Daoy (cell line): ENCODE measurements around the gene FBXL16. TPM values are rescaled to one million over a fixed set of nuclear protein-coding genes. Genes with fewer than 3 reads are reported as not detected.
A peak's percentile ranks its signal among the peaks of the same experiment; 100 is the strongest.

Experiments used
- DNase-seq: peaks from one replicate; pipeline ENCODE4 v3.0.0-alpha.2; 2015; ENCODE audit warnings: low read depth
- total RNA-seq: library from RNA; depleted of rRNA; stranded (reverse); fragments of >200 nt; shearing (Covaris generic); gene quantifications from 2 replicates; pipeline ENCODE4 v1.2.3, GENCODE V29; 2014

Gene FBXL16
- total RNA-seq, 1 experiment from 2014 or later = 0.51 TPM

DNA sequence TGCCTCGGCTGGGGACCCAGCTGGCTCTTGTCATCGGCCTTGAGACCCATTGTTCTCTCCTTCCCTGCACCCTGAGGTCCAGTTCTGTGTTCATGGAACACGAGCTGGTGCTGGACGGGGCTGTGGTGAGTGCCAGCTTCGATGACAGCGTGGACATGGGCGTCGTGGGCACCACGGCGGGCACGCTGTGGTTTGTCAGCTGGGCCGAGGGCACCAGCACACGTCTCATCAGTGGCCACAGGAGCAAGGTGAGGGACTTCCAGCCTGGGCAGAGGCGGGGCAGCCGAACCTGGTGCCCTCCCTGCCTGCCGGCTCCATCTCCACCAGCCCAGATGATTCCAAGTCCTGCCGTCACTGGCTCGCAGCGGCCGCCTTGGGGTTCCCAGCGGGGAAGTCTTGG lies 43.0 kb downstream of the FBXL16 start:
- no peak for DNase-seq

GRCh38 chr16:662095-662494 lies 43.5 kb downstream of the FBXL16 start:
- no peak for DNase-seq

- DNase-seq = no peak
Observed at GRCh38 chr16:661184-661821, 44.3 kb downstream of the FBXL16 start.

GRCh38 chr16:660459-661183 lies 45.0 kb downstream of the FBXL16 start:
- DNase-seq = peak; percentile 80

DNA sequence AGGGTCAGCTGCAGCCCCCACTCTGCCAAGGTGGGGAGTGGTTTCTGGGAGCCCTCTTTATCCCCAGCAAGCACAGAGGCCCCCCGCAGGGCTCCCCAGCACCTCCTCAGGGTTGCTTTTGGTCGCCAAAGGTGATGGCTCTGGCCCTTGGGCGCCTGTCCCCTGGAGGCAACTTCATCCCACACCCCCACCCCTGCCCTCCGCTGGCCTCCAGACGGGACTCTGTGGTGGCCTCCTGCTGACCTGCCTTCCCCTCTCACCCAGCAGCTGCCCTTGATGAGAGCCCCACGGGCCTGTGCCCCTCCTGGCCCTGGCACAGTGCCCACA lies 45.5 kb downstream of the FBXL16 start:
- no peak for DNase-seq

GRCh38 chr16:659618-660017 lies 46.0 kb downstream of the FBXL16 start:
- DNase-seq = no peak

DNA sequence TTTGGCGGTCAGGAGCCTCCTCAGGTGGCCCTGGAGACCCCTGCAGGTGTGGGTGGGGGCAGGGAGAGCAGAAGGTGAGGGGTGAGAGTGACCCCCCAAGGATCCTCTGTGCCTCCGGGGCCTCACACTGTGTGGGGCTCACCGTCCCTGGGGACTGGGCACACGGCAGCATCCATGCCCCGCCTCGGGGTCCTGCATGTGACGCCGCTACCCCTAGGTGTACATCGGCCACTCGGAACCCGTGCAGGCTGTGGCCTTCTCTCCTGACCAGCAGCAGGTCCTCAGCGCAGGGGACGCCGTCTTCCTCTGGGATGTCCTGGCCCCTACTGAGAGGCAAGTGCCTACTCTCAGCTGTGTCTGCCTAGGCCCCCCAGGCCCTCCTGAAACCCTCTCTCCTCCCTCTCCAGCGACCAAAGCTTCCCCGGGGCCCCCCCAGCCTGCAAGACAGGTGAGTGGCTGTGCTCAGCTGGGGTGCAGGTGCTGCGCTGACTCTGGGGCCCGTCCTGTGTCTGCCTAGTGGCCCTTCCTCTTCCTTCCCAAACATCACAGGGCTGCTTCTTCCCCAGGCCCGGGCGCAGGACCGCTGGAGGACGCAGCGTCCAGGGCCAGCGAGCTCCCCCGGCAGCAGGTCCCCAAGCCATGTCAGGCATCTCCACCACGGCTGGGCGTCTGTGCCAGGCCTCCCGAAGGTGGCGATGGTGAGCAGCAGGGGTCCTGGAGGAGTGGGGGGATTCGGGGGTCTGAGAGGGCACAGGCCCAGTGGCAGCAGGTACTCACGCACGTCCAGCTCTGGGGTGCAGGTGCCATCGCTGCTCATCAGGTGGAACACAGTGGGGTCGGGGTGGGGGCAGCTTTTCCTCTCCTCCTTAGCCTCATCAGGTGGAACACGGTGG lies 46.7 kb downstream of the FBXL16 start:
- DNase-seq = no peak

- DNase-seq = no peak
Observed at GRCh38 chr16:657487-657886, 48.1 kb downstream of the FBXL16 start.

DNA sequence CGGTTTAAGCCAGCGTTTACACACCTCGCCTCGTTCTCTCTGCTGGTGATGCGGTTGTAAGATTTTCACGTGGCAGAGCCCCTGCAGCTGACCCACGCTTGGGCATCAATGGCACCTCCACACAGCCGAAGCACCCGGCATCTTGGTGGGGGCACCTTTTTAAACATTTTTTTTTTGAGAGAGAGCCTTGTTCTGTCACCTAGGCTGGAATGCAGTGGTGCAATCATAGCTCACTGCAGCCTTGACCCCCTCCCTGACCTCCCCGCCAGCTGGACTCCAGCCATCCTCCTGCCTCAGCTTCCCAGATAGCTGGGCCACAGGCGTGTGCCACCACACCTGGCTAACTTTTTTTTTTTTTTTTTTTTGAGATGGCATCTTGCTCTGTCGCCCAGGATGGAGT lies 51.6 kb downstream of the FBXL16 start:
- DNase-seq = no peak

DNA sequence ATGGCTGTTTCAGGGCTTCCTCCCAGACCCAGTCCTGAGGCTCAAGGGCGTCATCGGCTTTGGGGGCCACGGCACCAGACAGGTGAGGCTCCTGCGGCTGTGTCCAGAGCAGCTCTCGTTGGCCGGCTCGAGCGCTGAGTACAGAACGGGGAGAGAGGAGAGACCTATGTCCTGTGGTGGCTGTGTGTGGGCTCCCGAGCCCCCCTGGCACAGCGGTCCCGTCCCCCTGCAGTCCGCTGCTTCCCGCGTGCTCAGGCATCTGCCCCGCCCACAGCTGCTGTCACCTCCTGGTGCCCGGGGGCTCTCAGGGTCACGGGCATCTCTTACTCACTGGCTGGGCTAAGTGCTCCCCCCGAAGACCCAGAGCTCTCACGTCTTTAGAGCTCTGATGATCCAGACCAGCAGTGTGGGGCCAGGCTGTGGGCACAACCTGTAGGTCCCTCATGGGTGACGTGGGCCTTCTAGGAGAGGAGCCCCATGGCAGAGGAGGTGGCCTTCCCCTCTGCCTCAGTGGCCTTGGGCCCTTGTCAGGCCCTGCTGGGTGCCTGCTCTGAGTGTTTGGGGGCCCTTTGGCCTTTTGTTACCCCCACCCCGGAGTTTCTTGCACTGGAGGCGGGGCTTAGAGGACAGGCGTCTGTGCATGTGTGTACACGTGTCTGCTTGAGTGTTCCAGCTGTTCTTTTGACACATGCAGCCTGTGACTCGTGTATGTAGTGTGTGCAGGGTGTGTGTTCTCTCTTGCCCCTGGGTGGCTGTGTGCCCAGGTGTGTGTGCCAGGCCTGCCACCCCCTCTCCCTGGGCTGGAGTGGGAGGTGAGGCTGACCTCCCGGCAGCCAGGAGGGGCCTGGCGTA lies 52.9 kb downstream of the FBXL16 start:
- DNase-seq = no peak

DNA sequence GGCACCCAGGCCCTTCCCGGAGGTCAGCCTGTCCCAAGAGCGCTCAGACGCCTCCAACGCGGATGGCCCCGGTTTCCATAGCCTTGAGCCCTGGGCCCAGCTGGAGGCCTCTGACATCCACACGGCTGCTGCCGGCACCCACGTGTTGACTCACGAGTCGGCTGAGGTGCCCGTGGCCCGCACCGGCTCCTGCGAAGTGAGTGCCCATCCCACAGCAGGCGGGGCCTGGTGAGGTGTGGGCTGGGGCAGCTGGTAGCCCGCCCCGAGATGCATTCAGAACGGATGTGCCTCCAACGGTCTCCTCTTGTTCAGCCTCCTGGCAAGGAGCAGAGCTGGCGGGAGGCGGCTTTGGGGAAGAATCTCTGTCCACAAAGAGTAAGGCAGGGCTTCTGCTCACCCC lies 53.8 kb downstream of the FBXL16 start:
- DNase-seq = no peak

DNA sequence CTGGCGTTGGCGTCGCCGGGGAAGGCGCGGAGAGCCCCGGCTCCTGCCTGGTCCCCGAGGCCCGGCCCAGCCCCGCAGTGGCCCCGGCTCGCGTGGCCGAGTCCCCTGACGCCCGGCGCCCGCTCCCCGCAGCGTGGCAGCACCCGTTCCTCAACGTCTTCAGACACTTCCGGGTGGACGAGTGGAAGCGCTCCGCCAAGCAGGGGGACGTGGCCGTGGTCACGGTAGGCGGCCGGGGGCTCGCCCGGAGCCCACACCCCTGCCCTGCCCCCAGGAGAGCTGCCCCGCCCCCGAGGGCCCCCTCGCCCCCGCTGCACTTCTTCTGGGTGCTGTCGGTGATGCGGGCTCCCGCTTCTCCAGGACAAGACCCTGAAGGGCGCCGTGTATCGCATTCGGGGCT lies 56.0 kb downstream of the FBXL16 start:
- DNase-seq = no peak

GRCh38 chr16:648781-649589 lies 56.6 kb downstream of the FBXL16 start, which contains the start of gene WDR90:
TSS of gene WDR90 (plus strand) at chr16:649365. CDS start at chr16:649417, 52 bp downstream.
- DNase-seq = peak; percentile 92

DNA sequence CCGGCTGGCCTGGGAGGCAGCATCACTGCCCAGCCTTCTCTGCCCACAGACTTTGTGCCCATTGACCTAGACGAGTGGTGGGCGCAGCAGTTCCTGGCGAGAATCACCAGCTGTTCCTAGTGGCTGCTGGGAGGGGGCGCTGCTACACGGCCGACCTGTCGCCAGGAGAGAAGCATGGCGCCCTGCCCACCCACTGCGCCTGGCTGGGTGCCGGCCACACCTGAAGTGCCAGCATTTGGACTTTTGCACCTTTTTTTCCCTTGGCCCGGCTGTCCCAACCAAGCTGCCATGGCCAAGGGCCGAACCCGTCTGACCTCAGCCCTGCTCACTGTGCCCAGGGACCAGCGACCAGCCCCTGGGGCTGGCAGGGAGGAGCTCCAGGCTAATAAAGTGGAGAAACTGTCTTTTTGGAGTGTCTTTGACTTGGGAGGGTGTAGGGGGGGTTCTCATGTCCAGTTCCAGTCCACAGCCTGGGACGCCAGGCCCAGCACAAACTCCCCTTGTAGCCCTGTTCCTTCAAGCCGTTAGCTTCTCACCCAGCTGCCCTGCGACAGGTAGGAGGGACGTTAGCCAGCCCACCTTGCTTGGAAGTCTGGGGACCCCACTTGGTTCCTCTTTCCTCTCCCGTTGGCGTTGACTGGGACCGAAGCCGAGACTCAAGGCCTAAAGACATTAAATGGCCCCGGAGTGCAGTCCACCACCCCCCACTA lies 57.4 kb downstream of the FBXL16 start:
- no peak for DNase-seq

DNA sequence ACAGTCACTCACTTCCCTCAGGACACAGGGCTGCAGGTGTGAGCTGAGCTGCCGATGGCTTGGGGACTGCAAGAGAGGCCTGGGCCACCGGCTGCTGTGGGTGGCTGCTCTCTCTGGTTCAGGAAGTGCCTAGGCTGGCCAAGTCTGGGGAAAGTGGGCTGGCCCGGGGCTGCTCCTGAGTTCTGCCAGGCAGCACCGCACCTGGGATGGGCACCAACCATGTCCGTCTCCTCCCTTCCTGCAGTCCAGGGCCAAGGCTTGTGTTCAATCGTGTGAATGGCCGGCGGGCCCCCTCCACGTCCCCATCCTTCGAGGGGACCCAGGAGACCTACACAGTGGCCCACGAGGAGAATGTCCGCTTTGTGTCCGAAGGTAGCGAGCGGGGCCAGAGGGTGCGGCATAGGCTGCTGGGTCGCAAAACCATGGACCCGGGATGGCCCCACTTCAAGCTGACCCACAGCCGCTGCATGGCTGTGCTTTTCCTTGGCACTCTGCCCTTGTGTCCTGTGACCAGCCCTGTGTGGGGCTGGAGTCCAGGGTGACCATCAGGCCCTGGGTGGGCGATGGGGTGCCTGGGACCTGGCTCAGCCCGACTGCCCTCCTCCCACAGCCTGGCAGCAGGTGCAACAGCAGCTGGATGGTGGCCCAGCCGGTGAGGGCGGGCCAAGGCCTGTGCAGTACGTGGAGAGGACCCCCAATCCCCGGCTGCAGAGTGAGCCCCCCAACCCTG lies 58.3 kb downstream of the FBXL16 start:
- DNase-seq = no peak

- no peak for DNase-seq
Observed at GRCh38 chr16:646679-647172, 58.9 kb downstream of the FBXL16 start.

DNA sequence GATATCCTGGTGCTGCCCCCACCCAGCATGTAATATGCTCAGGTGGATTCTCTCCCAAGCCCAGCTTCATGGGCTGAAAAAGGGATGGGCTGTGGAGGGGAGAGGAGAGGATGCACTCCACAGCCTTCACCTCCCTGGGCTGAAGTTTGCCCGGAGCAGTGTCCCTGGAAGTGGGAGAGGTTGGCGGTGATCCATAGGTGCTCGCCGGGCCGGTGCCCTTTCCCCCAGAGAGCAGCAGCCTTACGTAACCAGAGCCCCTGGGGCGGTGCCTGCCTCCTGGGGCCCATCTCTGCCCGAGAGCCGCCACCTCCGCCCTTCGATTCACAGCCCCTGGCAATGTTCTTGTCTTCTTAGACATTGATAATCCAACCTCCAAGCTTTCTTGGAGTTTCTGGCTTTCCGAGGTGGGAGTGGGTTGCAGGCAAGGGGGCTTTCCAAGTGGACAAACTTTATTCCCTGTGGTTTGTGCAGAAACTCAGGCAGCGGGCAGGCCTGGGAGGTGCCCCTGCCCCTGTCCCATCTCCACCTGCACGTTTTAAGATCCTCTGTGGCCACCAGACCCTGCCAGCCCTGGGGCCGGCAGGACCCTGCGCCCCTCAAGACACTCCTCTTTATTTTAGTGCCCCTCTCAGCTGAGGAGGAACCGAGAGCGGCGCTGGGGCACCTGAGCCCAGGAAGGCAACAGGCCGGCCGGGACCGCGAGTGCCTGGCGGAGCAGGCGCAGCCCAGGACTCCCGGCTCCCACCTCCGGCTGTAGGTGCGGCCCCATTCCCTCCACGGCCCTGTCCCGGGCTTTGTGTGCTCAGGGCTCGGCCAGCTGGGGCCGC lies 59.5 kb downstream of the FBXL16 start:
- peak; percentile 49 for DNase-seq

GRCh38 chr16:644556-644955 lies 61.0 kb downstream of the FBXL16 start:
- DNase-seq = no peak

- DNase-seq = no peak
Observed at GRCh38 chr16:643050-643368, 62.6 kb downstream of the FBXL16 start.
